ENCODE measurements around the gene NSD1. TPM values are rescaled to one million over a fixed set of nuclear protein-coding genes. Genes with fewer than 3 reads are reported as not detected.

The NSD1 gene
- total and polyA plus RNA-seq, 2 donors = 14.7 to 85.7 TPM

GRCh38 chr5:177314376-177315342 is 181.1 kb downstream of the NSD1 start:
- DNase-seq (ENCODE audit: extremely low spot score) = no peak
- Histone ChIP-seq H3K4me3 (ENCODE audit: low read depth, low read length) (no peak overlapping the region), H3K4me1 (ENCODE audit: insufficient read depth) (no peaks in the 10 kb centered on the region), H3K27ac (ENCODE audit: low read depth) (no peak overlapping the region), H3K36me3 (ENCODE audit: insufficient read depth) (no peaks in the 10 kb centered on the region)
- WGBS = 87% methylated on average over 18 of the region's 18 CpGs

- H3K27ac ChIP-seq (ENCODE audit: low read depth) = no peak overlapping the region
- no peak overlapping the region for H3K4me3 ChIP-seq (ENCODE audit: low read depth, low read length)
- no peak for DNase-seq (ENCODE audit: extremely low spot score)
- no peaks in the 10 kb centered on the region for H3K4me1 ChIP-seq (ENCODE audit: insufficient read depth)
- no peaks in the 10 kb centered on the region for H3K36me3 ChIP-seq (ENCODE audit: insufficient read depth)
- WGBS = 88% methylated on average over 7 of the region's 7 CpGs
These were observed 181.8 kb downstream of the NSD1 start for GRCh38 chr5:177315411-177315810.

DNA sequence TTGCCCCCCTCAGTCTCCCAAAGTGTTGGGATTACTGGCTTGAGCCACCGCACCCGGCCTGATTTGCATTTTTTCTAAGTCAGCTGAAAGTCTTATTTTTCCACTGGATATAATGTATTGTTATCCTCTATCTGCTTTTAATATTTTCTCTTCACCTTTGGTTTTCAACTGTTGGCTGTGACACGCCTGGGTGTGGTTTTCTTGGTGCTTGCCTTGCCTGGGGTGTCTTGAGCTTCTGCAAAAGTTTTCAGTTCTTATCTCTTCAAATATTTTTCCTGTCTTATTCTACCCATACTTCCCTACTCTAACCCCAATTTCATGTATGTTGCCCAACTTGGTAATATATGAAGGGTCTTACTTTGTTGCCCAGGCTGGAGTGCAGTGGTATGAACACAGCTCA is 182.4 kb downstream of the NSD1 start:
- 76% methylated on average over 3 of the region's 3 CpGs for WGBS
- DNase-seq (ENCODE audit: extremely low spot score) = no peak
- H3K36me3 ChIP-seq (ENCODE audit: insufficient read depth) = no peaks in the 10 kb centered on the region
- H3K4me1 ChIP-seq (ENCODE audit: insufficient read depth) = no peaks in the 10 kb centered on the region
- no peak overlapping the region for H3K27ac ChIP-seq (ENCODE audit: low read depth)
- no peak overlapping the region for H3K4me3 ChIP-seq (ENCODE audit: low read depth, low read length)

DNA sequence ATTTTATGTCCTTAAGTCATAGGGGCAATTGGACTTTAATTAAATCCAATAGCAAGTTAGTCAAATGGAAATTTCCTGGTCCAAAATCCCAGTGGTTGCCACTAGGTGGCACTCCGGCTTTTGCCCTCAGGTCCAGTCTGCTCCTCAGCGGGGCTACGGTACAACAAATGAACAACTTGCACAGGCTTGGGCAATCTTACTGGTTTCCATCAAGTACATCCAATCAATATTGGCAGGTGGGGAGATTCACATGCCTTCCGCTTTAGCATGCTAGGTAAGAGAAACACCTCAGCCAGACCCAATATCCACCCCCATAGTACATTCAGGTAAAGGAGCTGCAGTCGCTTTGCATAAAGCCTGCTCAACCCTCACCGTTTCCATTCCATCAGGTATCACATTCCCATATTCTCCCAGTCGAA is 184.4 kb downstream of the NSD1 start:
- Histone ChIP-seq H3K4me3 (ENCODE audit: low read depth, low read length) (no peak overlapping the region), H3K4me1 (ENCODE audit: insufficient read depth) (no peaks in the 10 kb centered on the region), H3K27ac (ENCODE audit: low read depth) (no peak overlapping the region), H3K36me3 (ENCODE audit: insufficient read depth) (no peaks in the 10 kb centered on the region)
- 37% methylated on average over 7 of the region's 7 CpGs for WGBS
- DNase-seq (ENCODE audit: extremely low spot score) = no peak

- Histone ChIP-seq H3K27ac (ENCODE audit: low read depth) (no peak overlapping the region), H3K4me3 (ENCODE audit: low read depth, low read length) (no peak overlapping the region), H3K36me3 (ENCODE audit: insufficient read depth) (no peaks in the 10 kb centered on the region), H3K4me1 (ENCODE audit: insufficient read depth) (no peaks in the 10 kb centered on the region)
- DNase-seq (ENCODE audit: extremely low spot score) = no peak
- 91% methylated on average over 14 of the region's 14 CpGs for WGBS
These were observed 186.5 kb downstream of the NSD1 start for GRCh38 chr5:177319913-177320588.

GRCh38 chr5:177320879-177321278 is 187.3 kb downstream of the NSD1 start:
- no peak overlapping the region for H3K27ac ChIP-seq (ENCODE audit: low read depth)
- no peak for DNase-seq (ENCODE audit: extremely low spot score)
- H3K4me1 ChIP-seq (ENCODE audit: insufficient read depth) = no peaks in the 10 kb centered on the region
- 94% methylated on average over 7 of the region's 7 CpGs for WGBS
- no peaks in the 10 kb centered on the region for H3K36me3 ChIP-seq (ENCODE audit: insufficient read depth)
- no peak overlapping the region for H3K4me3 ChIP-seq (ENCODE audit: low read depth, low read length)

- no peak overlapping the region for H3K4me3 ChIP-seq (ENCODE audit: low read depth, low read length)
- DNase-seq (ENCODE audit: extremely low spot score) = no peak
- no peak overlapping the region for H3K27ac ChIP-seq (ENCODE audit: low read depth)
- no peaks in the 10 kb centered on the region for H3K36me3 ChIP-seq (ENCODE audit: insufficient read depth)
- no peaks in the 10 kb centered on the region for H3K4me1 ChIP-seq (ENCODE audit: insufficient read depth)
- WGBS = 77% methylated on average over 1 of the region's 1 CpG
These were observed 192.4 kb downstream of the NSD1 start for GRCh38 chr5:177325868-177326381.

GRCh38 chr5:177327539-177328522 is 194.3 kb downstream of the NSD1 start:
- Histone ChIP-seq H3K4me3 (ENCODE audit: low read depth, low read length) (no peak overlapping the region), H3K27ac (ENCODE audit: low read depth) (no peak overlapping the region), H3K36me3 (ENCODE audit: insufficient read depth) (no peaks in the 10 kb centered on the region), H3K4me1 (ENCODE audit: insufficient read depth) (no peaks in the 10 kb centered on the region)
- 72% methylated on average over 28 of the region's 28 CpGs for WGBS
- DNase-seq (ENCODE audit: extremely low spot score) = no peak

DNA sequence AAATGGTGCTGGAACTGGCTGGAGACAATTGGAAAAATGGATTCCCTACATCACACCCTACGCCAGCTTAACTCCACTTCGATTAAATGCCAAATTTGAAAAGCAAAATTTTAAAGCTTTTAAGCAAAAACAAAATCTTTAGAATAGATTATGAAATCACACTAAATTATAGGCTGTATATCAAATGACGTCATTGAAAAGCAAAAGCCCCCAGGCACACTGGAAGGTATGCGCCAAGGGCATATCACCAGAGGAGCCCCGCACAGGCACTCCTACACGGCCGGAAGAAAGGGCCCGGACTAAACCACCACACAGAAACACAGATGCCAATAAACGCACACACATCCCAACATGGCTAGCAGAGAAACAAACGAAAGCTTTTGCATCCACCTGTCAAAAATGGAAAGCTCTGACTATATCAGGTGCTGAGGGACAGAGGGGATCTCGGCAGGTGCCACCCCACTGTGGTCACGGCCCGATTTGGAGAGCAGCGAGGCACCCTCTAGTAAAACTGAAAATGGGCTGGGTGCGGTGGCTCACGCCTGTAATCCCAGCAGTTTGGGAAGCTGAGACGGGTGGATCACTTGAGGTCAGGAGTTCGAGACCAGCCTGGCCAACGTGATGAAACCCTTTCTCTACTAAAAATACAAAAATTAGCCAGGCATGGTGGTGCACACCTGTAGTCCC is 195.1 kb downstream of the NSD1 start:
- Histone ChIP-seq H3K4me3 (ENCODE audit: low read depth, low read length) (no peak overlapping the region), H3K4me1 (ENCODE audit: insufficient read depth) (no peaks in the 10 kb centered on the region), H3K36me3 (ENCODE audit: insufficient read depth) (no peaks in the 10 kb centered on the region), H3K27ac (ENCODE audit: low read depth) (no peak overlapping the region)
- WGBS = 91% methylated on average over 19 of the region's 19 CpGs
- no peak for DNase-seq (ENCODE audit: extremely low spot score)

DNA sequence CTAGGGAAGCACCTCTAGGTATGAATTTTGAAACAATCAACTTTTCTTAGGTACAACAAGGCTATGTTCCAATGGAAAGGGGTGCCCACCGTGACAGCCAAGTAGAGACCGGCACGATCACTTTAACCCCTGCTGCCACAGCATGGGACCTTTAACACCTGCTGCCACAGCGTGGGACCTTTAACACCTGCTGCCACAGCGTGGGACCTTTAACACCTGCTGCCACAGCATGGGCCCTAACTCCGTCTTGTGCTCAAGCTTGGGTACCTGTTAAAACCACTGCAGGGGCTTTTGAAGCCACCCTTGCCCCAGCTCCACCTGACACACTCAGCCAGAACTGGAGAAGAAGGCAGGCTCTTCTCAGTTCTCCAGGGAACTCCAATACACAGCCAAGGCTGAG is 196.3 kb downstream of the NSD1 start:
- no peak overlapping the region for H3K27ac ChIP-seq (ENCODE audit: low read depth)
- H3K36me3 ChIP-seq (ENCODE audit: insufficient read depth) = peaks cover 7% of the 10 kb centered on the region
- DNase-seq (ENCODE audit: extremely low spot score) = no peak
- no peak overlapping the region for H3K4me3 ChIP-seq (ENCODE audit: low read depth, low read length)
- H3K4me1 ChIP-seq (ENCODE audit: insufficient read depth) = no peaks in the 10 kb centered on the region
- WGBS = 92% methylated on average over 6 of the region's 6 CpGs

DNA sequence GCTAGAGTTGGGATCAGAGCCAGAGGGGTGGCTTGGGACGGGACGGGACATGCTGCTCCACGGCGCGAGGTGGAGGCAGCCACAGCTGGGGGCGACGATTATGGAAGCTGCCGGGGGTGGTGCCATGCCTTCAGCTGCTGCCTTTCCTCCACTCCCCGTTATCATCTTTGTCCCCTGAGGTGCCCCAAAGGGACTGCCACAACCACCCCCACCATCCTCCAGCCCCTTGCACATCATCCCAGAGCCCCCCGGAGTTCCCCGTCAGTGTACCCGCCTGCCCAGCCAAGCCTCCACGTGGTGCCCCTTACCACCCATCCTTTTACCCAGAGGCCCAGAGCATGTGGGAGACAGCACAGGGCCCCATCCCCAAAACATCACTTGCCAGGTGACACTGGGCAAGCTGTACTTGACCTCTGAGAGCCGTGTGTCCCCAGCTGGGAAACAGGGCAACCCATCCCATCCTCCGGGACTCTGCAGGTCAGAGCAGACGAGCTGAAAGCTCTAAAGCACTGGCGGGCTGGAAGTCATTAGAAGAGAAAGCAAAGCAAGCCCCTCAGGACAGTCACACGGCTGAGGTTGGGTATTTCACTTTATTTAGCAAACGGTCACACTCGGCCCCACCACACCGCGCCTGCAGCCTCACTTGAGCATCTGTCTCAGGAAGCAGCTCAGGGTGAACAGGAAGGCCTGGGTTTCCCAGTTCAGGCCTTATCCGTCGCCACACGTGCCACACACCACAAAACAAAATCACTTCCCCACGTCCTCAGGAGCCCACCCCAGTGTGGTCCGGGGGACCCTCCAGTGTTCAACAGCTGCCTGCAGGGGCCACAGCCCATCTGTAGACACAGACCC is 197.6 kb downstream of the NSD1 start:
- DNase-seq (ENCODE audit: extremely low spot score) = no peak
- H3K36me3 ChIP-seq (ENCODE audit: insufficient read depth) = peaks cover 10% of the 10 kb centered on the region

More for the DNA sequence above, 197.6 kb downstream of the NSD1 start:
- H3K27ac ChIP-seq (ENCODE audit: low read depth) = no peak overlapping the region
- H3K4me1 ChIP-seq (ENCODE audit: insufficient read depth) = no peaks in the 10 kb centered on the region
- WGBS = 82% methylated on average over 27 of the region's 27 CpGs
- no peak overlapping the region for H3K4me3 ChIP-seq (ENCODE audit: low read depth, low read length)

All from urinary bladder (tissue), 4 donors.